HFFc6 (cell line): ENCODE data around the gene C1orf56. TPM values are rescaled to one million over a fixed set of nuclear protein-coding genes. Genes with fewer than 3 reads are reported as not detected.
A peak's percentile ranks its signal among the peaks of the same experiment; 100 is the strongest.

ENCODE experiments used
- DNase-seq: peaks from one replicate; pipeline ENCODE4 v3.0.0-alpha.2; 2018
- H3K27ac Mint-ChIP-seq: 2 replicates; pipeline ENCODE4 v1.8.0; 2020; ENCODE audit warnings: mild to moderate bottlenecking, mixed read lengths
- H3K27me3 Mint-ChIP-seq: 2 replicates; pipeline ENCODE4 v1.8.0; 2021; ENCODE audit warnings: mild to moderate bottlenecking, moderate library complexity, mixed read lengths; ENCODE audit not compliant: insufficient read depth
- H3K36me3 Mint-ChIP-seq: 2 replicates; pipeline ENCODE4 v1.8.0; 2021; ENCODE audit warnings: low read depth, mixed read lengths
- H3K4me1 Mint-ChIP-seq: 2 replicates; pipeline ENCODE4 v1.8.0; 2020; ENCODE audit warnings: low read depth, mixed read lengths
- H3K4me3 Mint-ChIP-seq: 2 replicates; pipeline ENCODE4 v1.8.0; 2020; ENCODE audit warnings: mild to moderate bottlenecking, moderate library complexity, mixed read lengths
- H3K9me3 Mint-ChIP-seq: 2 replicates; pipeline ENCODE4 v1.8.0; 2020; ENCODE audit warnings: mild to moderate bottlenecking, mixed read lengths
- CTCF ChIP-seq: fragments of 200-600 bp; sonication (generic); IDR thresholded peaks from 2 replicates; pipeline ENCODE4 v1.5.0; 2021; ENCODE audit warnings: antibody characterized with exemption, mild to moderate bottlenecking
- long read RNA-seq: library from polyadenylated mRNA; unstranded; transcript quantifications from one replicate; pipeline ENCODE4 v2.0.0, GENCODE V29; 2019
- total RNA-seq, 6 experiments: library from RNA; stranded (reverse); fragmentation: NEBNext Ultra II Directional; extraction: Animal tissue kit (Norgen Biotek cat#: 25700); gene quantifications; 2 replicates in 1 of 6; 3 replicates in 5 of 6; pipeline ENCODE4 v1.2.3, GENCODE V29; 2021

The C1orf56 gene
- total RNA-seq: 1 to 10 TPM; 3.0 to 6.6 (median 4.6) TPM
- long read RNA-seq, transcript C1orf56-201 (2 exons, 2,096 nt): major isoform, 8 of 28 reads
- long read RNA-seq, partial matches to known transcripts: 18 of 28 reads
- long read RNA-seq, other reads (novel, unspliced or antisense): 2 of 28 reads

- no peaks in the 10 kb centered on the region for H3K9me3 Mint-ChIP-seq
- H3K27me3 Mint-ChIP-seq: peaks cover 4% of the 10 kb centered on the region
Measured at GRCh38 chr1:151047591-151047924, at the start of gene C1orf56. Gene C1orf56 (plus strand): TSS chr1:151047751. CDS start chr1:151047848, 97 bp downstream.

GRCh38 chr1:150997949-150998348 is 49.6 kb upstream of the C1orf56 start:
- Mint-ChIP-seq H3K27ac (no peak overlapping the region), H3K4me3 (no peak overlapping the region)

More at GRCh38 chr1:151047591-151047924, at the start of gene C1orf56:
- Mint-ChIP-seq H3K27ac (peak within 1 kb of the TSS; percentile 96), H3K4me1 (peaks cover 31% of the 10 kb centered on the region), H3K4me3 (peak within 1 kb of the TSS; percentile 95), H3K36me3 (peaks cover 6% of the 10 kb centered on the region)
- TF ChIP-seq CTCF: no peak
- DNase-seq: peak; percentile 39

GRCh38 chr1:150999051-150999674 is 48.4 kb upstream of the C1orf56 start:
- H3K27ac Mint-ChIP-seq: peak overlapping the region; percentile 88
- DNase-seq: peak; percentile 60
- peaks cover 31% of the 10 kb centered on the region for H3K4me1 Mint-ChIP-seq
- TF ChIP-seq CTCF: no peak
- H3K4me3 Mint-ChIP-seq: peak overlapping the region; percentile 60
- peaks cover 2% of the 10 kb centered on the region for H3K27me3 Mint-ChIP-seq
- H3K9me3 Mint-ChIP-seq: no peaks in the 10 kb centered on the region
- H3K36me3 Mint-ChIP-seq: peaks cover 13% of the 10 kb centered on the region; the same call in 1 of the 2 replicates

More at GRCh38 chr1:150997949-150998348, 49.6 kb upstream of the C1orf56 start:
- H3K27me3 Mint-ChIP-seq: peaks cover 2% of the 10 kb centered on the region; the same call in 1 of the 2 replicates
- peaks cover 30% of the 10 kb centered on the region for H3K4me1 Mint-ChIP-seq
- TF ChIP-seq CTCF: no peak
- no peaks in the 10 kb centered on the region for H3K9me3 Mint-ChIP-seq
- no peak for DNase-seq
- peaks cover 13% of the 10 kb centered on the region; the same call in 1 of the 2 replicates for H3K36me3 Mint-ChIP-seq

- no peaks in the 10 kb centered on the region for H3K9me3 Mint-ChIP-seq
- no peak overlapping the region for H3K4me3 Mint-ChIP-seq
- H3K36me3 Mint-ChIP-seq: peaks cover 13% of the 10 kb centered on the region; the same call in 1 of the 2 replicates
- peaks cover 31% of the 10 kb centered on the region for H3K4me1 Mint-ChIP-seq
- H3K27me3 Mint-ChIP-seq: peaks cover 2% of the 10 kb centered on the region
- H3K27ac Mint-ChIP-seq: no peak overlapping the region
- no peak for TF ChIP-seq CTCF
- no peak for DNase-seq
Measured at GRCh38 chr1:150999926-151000325, 47.6 kb upstream of the C1orf56 start.

GRCh38 chr1:151000408-151000807 is 47.1 kb upstream of the C1orf56 start:
- Mint-ChIP-seq H3K27ac (peak overlapping the region; percentile 7; the same call in 1 of the 2 replicates), H3K27me3 (peaks cover 2% of the 10 kb centered on the region), H3K4me1 (peaks cover 34% of the 10 kb centered on the region), H3K36me3 (peaks cover 13% of the 10 kb centered on the region; the same call in 1 of the 2 replicates), H3K4me3 (no peak overlapping the region), H3K9me3 (no peaks in the 10 kb centered on the region)
- TF ChIP-seq CTCF: no peak
- DNase-seq: no peak
